ENCODE data around the gene DCAF17. TPM values are rescaled to one million over a fixed set of nuclear protein-coding genes. Genes with fewer than 3 reads are reported as not detected.

The DCAF17 gene
- total and polyA plus RNA-seq, 2 of the 13 experiments (the other 11 are each of a cell fraction or from before 2014, with no cell fraction given): 13.7 to 30.0 TPM

- 0 out of 2 replicates have a peak, but pooled peaks have one; percentile 12 for TF ChIP-seq PATZ1 (CRISPR knock-in tag; IDR thresholded peaks at IDR 0.05)
- TF ChIP-seq ZNF281 (CRISPR knock-in tag; IDR thresholded peaks at IDR 0.05; ENCODE audit: borderline replicate concordance): no peak; the same call in 1 of the 2 replicates
- no peak for TF ChIP-seq SP1 (IDR thresholded peaks at IDR 0.05)
- peak; percentile 61; the same call in 1 of the 2 replicates for TF ChIP-seq SP1 (CRISPR knock-in tag; IDR thresholded peaks at IDR 0.05)
- TF ChIP-seq ZNF282 (IDR thresholded peaks at IDR 0.05; ENCODE audit: partially characterized antibody): no peak
- no peak for TF ChIP-seq ZBTB4 (CRISPR knock-in tag; IDR thresholded peaks at IDR 0.05; ENCODE audit: borderline replicate concordance)
- TF ChIP-seq KLF13 (CRISPR knock-in tag; IDR thresholded peaks at IDR 0.05): peak; percentile 75; the same call in 1 of the 2 replicates
- TF ChIP-seq, protein P1, sequence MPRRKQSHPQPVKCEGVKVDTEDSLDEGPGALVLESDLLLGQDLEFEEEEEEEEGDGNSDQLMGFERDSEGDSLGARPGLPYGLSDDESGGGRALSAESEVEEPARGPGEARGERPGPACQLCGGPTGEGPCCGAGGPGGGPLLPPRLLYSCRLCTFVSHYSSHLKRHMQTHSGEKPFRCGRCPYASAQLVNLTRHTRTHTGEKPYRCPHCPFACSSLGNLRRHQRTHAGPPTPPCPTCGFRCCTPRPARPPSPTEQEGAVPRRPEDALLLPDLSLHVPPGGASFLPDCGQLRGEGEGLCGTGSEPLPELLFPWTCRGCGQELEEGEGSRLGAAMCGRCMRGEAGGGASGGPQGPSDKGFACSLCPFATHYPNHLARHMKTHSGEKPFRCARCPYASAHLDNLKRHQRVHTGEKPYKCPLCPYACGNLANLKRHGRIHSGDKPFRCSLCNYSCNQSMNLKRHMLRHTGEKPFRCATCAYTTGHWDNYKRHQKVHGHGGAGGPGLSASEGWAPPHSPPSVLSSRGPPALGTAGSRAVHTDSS (CRISPR knock-in tag; conservative IDR thresholded peaks at IDR 0.05): peak; percentile 91; the same call in 1 of the 2 replicates
- TF ChIP-seq HMG20A (CRISPR knock-in tag; IDR thresholded peaks at IDR 0.05; ENCODE audit: borderline replicate concordance): no peak; the same call in 1 of the 2 replicates
- TF ChIP-seq PPARG (CRISPR knock-in tag; conservative IDR thresholded peaks at IDR 0.05): peak; percentile 31; the same call in 1 of the 2 replicates
- TF ChIP-seq, protein P2, sequence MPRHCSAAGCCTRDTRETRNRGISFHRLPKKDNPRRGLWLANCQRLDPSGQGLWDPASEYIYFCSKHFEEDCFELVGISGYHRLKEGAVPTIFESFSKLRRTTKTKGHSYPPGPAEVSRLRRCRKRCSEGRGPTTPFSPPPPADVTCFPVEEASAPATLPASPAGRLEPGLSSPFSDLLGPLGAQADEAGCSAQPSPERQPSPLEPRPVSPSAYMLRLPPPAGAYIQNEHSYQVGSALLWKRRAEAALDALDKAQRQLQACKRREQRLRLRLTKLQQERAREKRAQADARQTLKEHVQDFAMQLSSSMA (CRISPR knock-in tag; IDR thresholded peaks at IDR 0.05): peak; percentile 66
- TF ChIP-seq KDM1A (CRISPR knock-in tag; IDR thresholded peaks at IDR 0.05): no peak; the same call in 1 of the 2 replicates
- peak; percentile 95 for TF ChIP-seq ZNF333 (CRISPR knock-in tag; IDR thresholded peaks at IDR 0.05; ENCODE audit: borderline replicate concordance)
- TF ChIP-seq ZNF468 (CRISPR knock-in tag; IDR thresholded peaks at IDR 0.05): 0 out of 2 replicates have a peak, but pooled peaks have one; percentile 81
- TF ChIP-seq BATF2 (CRISPR knock-in tag; IDR thresholded peaks at IDR 0.05): 0 out of 2 replicates have a peak, but pooled peaks have one; percentile 35
- TF ChIP-seq SKI (IDR thresholded peaks at IDR 0.05; ENCODE audit: partially characterized antibody): peak; percentile 11
Observed at GRCh38 chr2:171434013-171434989, at the start of gene DCAF17 (continued).
